ENCODE data around the gene MAP4K3. TPM values are rescaled to one million over a fixed set of nuclear protein-coding genes. Genes with fewer than 3 reads are reported as not detected.

Gene MAP4K3
- total RNA-seq, 3 donors from 2014 or later: 56.2 to 101 (median 69.8) TPM

GRCh38 chr2:39419282-39420223, 17.5 kb downstream of the MAP4K3 start:
- no peak overlapping the region for H3K4me3 ChIP-seq
- peaks cover 0 to 5% of the 10 kb centered on the region in 2 donors for H3K4me1 ChIP-seq
- no peaks in the 10 kb centered on the region for H3K27me3 ChIP-seq
- no peak overlapping the region for H3K27ac ChIP-seq
- H3K36me3 ChIP-seq: no peaks in the 10 kb centered on the region
- DNase-seq (ENCODE audit: low spot score in 2 of 2): no peak
- no peaks in the 10 kb centered on the region for H3K9me3 ChIP-seq
- TF ChIP-seq POLR2A (IDR thresholded peaks at IDR 0.05): no peak
- TF ChIP-seq POLR2AphosphoS5 (IDR thresholded peaks at IDR 0.05): no peak
- TF ChIP-seq CTCF (IDR thresholded peaks at IDR 0.05): no peak
- intact Hi-C loops (cut with DNase I; ENCODE audit: low total_unique reads): no loop called here

- H3K4me1 ChIP-seq: peaks cover 0 to 5% of the 10 kb centered on the region in 2 donors
- no peak overlapping the region for H3K27ac ChIP-seq
- DNase-seq (ENCODE audit: low spot score in 2 of 2): no peak
- H3K9me3 ChIP-seq: no peaks in the 10 kb centered on the region
- no peaks in the 10 kb centered on the region for H3K36me3 ChIP-seq
- intact Hi-C loops (cut with DNase I; ENCODE audit: low total_unique reads): no loop called here
- TF ChIP-seq CTCF (IDR thresholded peaks at IDR 0.05) (no peak), POLR2A (IDR thresholded peaks at IDR 0.05) (no peak), POLR2AphosphoS5 (IDR thresholded peaks at IDR 0.05) (no peak)
- no peak overlapping the region for H3K4me3 ChIP-seq
- no peaks in the 10 kb centered on the region for H3K27me3 ChIP-seq
These were observed 18.6 kb downstream of the MAP4K3 start for GRCh38 chr2:39418491-39418890.

- intact Hi-C loops (cut with DNase I; ENCODE audit: low total_unique reads): no loop called here
- peaks cover 0 to 5% of the 10 kb centered on the region in 2 donors for H3K4me1 ChIP-seq
These were observed 20.9 kb downstream of the MAP4K3 start for GRCh38 chr2:39416140-39416539.

GRCh38 chr2:39413063-39413737, 23.9 kb downstream of the MAP4K3 start:
- intact Hi-C loops (cut with DNase I; ENCODE audit: low total_unique reads): no loop called here
- Histone ChIP-seq H3K27me3 (no peaks in the 10 kb centered on the region), H3K27ac (no peak overlapping the region), H3K9me3 (no peaks in the 10 kb centered on the region), H3K36me3 (no peaks in the 10 kb centered on the region), H3K4me1 (peaks cover 0 to 5% of the 10 kb centered on the region in 2 donors), H3K4me3 (no peak overlapping the region)
- TF ChIP-seq POLR2A (IDR thresholded peaks at IDR 0.05) (no peak), POLR2AphosphoS5 (IDR thresholded peaks at IDR 0.05) (no peak), CTCF (IDR thresholded peaks at IDR 0.05) (no peak)
- DNase-seq (ENCODE audit: low spot score in 2 of 2): no peak

More at GRCh38 chr2:39416140-39416539, 20.9 kb downstream of the MAP4K3 start:
- TF ChIP-seq POLR2AphosphoS5 (IDR thresholded peaks at IDR 0.05): no peak
- no peak for DNase-seq (ENCODE audit: low spot score in 2 of 2)
- no peaks in the 10 kb centered on the region for H3K27me3 ChIP-seq
- H3K9me3 ChIP-seq: no peaks in the 10 kb centered on the region
- no peak overlapping the region for H3K27ac ChIP-seq
- H3K4me3 ChIP-seq: no peak overlapping the region
- H3K36me3 ChIP-seq: no peaks in the 10 kb centered on the region

- H3K9me3 ChIP-seq: no peaks in the 10 kb centered on the region
- TF ChIP-seq CTCF (IDR thresholded peaks at IDR 0.05) (no peak), POLR2AphosphoS5 (IDR thresholded peaks at IDR 0.05) (no peak), POLR2A (IDR thresholded peaks at IDR 0.05) (no peak)
- DNase-seq (ENCODE audit: low spot score in 2 of 2): no peak
- peaks cover 0 to 6% of the 10 kb centered on the region in 2 donors for H3K4me1 ChIP-seq
- intact Hi-C loops (cut with DNase I; ENCODE audit: low total_unique reads): no loop called here
- H3K27me3 ChIP-seq: no peaks in the 10 kb centered on the region
- no peak overlapping the region for H3K4me3 ChIP-seq
- no peak overlapping the region for H3K27ac ChIP-seq
- no peaks in the 10 kb centered on the region for H3K36me3 ChIP-seq
These were observed 25.7 kb downstream of the MAP4K3 start for GRCh38 chr2:39411181-39411944.

Measured in breast epithelium (tissue), 4 donors.